HG03196 (cell line): ENCODE data around the gene SCTR.

Source experiments
- ATAC-seq: cut with Tn5 transposase; IDR thresholded peaks from one replicate; pipeline ENCODE4 v1.9.1; 2021; ENCODE audit not compliant: unreplicated experiment

The SCTR gene

DNA sequence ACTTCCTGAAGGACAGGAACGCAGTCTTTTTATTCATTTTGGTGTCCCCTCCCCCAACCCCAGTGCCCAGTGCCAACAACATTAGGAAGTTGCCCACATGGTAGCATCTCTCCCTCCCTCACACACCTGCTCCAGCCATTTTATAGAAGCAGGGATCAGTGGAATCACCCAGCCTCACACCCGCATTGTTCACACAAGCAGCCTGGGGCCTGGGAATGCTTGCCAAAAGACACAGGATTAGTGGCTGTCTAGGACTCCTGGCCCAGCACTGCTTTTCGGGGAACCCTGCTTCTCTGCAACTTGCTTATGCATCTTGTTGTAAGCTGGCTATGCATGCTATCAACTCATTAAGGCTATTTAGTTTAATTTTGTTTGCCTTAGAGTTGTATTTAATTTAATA, 74.8 kb downstream of the SCTR start:
- no peak for ATAC-seq

DNA sequence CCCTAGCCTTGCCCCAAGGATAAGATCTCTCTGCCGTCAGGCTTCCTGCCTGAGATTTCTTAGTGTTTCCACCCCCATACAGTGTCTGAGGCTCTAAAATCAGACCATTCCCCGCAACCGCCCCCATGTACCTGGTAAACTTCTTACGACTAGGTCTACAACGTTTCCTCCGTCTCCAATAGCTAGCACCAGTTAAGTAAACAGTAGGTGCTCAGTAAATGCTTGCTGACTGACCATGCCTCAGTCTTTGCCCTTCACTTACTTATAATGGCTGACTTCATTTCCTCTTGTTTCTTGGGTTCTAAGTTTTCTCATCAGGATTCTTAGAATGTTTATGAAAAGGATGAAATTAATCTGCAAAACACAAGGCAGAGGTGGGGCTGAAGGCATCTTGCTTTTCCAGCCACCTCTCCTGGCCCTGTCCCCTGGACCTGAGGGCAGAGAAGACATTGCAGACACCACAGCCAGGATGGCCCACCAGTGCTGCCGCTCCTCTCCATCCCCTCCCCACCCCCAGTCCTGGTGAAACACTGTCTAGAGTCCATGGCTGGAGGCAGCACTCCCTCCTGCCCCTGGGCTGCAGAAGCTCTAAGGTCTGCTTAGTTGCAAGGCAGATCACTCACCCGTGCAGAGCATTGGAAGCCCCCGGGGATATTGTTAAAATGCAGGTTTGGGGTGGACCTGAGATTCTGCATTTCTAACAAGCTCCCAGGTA, 75.7 kb downstream of the SCTR start:
- ATAC-seq: no peak

DNA sequence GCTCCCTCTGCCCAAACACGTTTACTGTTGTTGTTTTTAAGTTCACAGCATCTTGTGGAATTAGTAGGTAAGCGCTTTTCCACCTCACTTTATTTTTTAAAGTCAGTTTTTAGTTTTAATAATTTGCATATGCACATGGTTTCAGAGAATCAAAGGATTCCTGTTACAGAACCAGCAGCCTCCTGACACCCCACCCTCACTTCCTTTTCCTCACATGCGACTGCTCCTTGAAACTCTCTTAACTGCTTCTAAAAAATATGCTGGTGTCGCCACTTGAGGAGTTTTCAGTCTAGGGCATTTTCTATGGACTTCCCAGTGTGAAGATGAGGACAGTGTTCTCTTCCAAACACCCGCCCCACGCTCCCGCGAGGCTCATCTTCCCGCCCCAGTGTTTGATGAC, 78.2 kb downstream of the SCTR start:
- ATAC-seq: no peak

DNA sequence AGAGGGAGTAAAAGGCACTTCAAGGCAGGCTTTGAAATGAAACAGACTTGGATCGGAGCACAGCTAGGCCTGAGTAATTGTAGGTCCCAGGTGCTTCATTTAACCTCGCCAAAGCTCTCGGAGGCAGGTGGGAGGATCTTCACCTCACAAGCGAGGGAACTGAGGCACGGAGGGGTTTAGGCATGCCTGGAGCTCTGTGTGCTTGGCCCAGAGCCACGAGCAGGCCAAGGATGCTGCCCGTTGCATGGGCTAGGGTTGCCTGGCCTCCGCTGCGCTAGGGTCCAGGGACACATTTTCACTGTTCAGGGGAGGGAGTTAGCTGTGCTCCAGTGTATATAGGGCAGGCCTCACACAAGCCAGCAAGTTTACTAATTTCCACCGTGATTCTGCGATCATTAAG, 81.4 kb downstream of the SCTR start:
- ATAC-seq: no peak

DNA sequence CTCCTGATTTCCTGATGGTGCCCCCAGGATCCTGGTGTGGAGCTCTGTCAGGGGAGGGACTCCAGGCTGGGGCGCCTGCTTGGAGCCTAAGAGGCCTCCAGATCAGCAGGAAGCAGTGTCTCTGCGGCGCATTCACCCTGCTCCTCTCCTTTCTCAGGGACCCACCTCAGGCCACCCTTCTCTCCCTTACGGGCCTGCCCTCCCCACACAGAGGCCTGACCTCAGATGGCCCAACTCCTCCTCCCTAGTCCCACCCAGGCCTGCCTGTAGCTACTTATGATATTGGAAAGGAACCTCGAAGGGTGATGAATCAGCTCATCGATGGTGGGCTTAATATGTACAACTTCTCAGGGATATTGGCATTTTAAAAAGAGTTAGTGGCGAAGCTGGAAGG, 82.1 kb downstream of the SCTR start:
- ATAC-seq: no peak

DNA sequence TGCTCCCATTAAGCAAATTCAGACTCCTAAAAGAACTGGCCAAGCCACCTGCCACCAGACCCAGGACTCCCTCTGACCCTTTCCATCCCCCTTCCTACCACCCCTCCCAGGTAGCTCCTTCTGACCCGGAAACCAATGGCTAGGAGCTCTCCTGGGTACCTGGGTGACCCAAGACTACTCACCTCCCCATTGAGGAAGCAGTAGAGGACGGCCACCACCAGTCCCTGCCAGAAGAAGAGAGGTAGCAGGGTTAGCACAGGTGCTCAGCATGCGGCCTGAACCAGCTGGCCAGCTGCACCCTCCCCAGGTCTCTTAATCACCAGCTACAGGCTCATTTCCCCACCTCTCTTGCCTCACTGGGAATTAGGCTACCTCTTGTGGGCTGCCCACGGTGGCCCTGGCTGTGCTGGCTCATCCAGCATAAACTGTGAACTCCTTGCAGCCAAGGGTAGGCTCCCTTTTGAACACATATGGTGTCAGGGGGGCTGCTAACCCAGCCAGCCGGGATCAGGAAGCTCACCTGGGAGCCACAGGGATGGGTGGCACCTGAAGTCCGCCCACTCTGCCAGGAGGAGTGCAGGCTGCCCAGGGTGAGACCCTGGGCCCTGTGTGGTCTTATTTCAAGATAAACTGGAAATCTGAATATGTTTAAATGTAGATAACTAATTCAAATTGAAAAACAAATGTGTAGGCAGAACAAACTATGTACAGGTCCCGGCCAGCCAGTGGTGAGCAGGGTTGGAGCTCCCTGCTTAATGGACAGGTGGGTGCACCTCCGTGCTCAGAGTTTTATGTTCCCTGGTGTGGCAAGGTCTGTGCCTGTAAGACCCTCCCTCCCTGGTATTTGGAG, 82.7 kb downstream of the SCTR start:
- no peak for ATAC-seq

DNA sequence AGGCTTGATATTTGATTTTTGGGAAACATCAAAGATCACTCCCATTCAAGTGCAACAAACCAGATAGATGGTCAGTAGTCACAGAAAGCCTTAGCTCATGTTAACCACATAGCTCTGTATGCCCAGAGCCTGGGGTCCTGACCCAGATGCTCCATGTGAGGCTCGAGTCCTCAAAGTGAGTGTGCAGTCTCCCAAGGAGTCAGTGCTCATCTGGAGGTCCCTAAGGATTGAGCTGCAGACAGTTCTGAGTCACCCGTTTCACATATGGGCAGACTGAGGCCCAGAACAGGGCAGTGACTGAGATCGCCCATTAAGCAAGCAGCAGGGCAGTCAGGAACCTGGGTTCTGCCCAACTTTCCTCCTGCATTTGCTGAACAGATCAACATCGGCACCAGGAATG, 83.4 kb downstream of the SCTR start:
- no peak for ATAC-seq

DNA sequence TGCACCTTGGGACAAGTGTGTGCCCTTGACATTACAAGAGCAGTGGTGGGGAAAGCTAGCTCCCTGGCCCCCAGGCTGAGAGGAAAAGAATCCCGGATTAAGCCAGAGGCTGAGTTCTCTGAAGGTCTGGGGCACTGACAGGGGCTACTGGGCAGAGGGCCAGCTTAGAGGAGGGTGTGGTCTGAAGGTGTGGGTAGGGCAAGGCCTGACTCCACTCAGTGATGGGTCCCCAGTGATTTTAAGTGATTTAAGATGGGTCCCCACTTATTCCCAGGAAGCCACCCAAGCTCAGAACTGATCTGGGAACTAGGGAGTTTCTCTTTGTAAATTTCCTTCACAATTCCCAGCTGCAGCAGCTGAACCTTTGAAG, 83.8 kb downstream of the SCTR start:
- ATAC-seq: no peak

DNA sequence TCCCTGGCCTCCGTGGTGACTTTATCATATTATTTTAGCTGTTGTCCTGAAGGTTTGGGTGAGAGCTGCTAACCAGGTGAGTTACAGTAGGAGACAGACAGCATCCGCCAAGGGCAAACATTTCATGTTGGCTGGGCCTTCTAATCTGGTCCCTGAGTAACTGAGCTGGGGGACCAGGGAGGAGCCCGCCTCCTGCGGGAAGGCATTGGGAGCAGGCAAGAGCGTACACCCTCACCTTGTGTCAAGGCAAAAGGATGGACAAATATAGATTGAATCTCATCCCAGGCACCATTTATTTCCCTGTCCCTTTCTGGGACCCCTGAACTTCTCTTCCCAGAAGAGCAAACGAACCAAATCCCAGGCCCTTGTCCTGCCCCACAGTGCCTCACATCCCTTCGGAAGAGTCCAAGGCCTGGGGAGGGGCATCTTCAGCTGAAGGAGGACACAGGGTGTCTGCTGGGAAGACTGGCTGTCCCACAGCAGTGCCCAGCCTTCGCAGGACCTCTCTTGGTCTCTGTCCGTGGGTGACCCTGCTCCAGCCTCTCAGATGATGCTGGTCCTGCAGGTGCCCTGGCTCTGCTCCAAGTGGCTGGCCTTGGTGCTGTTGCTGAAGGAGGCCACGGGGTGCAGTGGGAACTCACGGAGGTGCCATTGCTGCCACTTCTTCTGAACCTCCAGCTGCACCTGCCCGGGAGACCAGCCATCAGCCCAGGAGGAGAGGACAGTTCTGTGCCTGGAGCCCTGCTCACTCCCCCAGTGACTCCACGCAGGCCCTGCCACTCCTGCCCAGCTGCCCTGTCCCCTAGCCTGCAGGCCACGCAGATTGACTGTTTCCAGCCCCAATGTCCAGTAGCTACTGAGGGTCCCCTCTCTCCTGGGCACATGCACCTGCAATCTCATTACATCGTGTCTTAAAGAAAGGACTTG, 84.4 kb downstream of the SCTR start:
- ATAC-seq: no peak

DNA sequence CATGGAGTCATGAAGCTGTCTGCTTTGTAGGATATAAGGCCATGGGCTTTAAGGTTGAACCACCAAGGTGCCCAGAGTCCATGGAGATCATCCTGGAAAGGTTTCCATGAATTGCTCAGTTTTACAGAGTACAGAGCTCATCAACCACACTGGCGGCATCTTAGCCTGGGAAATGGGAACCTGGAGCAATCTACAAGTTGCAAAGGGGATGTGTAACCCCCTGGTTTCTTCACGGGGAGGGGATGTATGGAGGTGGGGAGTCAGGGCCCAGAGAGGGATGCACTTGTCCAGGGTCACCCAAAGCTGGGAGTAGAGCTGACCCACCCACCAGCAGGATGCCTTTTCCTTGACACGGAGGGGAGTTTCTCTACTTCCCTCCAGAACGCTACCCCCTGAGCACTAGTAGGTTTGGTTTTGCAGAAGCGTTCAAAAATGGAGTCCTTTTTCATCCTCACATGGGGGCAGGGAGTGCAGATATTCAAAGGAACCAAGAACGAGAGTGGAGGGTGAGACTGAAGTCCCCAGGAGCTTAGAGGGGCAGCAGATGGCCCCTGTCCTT, 85.5 kb downstream of the SCTR start:
- no peak for ATAC-seq

DNA sequence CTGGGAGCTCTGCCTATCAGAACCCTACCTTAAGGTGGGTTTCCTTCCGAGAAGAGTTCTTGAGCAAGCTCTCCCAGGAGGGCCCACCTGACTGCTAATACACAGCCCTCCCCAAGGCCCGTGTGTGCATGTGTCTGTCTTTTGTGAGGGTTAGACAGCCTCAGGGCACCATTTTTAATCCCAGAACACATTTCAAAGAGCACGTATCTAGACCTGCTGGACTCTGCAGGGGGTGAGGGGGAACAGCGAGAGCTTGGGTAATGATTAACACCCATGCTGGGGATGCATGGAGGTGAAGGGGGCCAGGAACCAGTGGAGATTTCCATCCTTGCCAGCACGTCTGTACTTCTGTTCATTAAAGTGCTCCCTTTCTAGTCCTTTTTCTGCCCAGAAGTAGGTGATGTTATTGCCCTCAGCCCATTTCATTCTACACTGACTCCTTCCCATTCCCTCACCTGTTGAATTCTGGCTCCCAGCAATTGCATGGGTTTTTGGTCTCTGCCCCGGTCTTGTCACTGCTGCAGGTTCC, 86.1 kb downstream of the SCTR start:
- ATAC-seq: no peak

DNA sequence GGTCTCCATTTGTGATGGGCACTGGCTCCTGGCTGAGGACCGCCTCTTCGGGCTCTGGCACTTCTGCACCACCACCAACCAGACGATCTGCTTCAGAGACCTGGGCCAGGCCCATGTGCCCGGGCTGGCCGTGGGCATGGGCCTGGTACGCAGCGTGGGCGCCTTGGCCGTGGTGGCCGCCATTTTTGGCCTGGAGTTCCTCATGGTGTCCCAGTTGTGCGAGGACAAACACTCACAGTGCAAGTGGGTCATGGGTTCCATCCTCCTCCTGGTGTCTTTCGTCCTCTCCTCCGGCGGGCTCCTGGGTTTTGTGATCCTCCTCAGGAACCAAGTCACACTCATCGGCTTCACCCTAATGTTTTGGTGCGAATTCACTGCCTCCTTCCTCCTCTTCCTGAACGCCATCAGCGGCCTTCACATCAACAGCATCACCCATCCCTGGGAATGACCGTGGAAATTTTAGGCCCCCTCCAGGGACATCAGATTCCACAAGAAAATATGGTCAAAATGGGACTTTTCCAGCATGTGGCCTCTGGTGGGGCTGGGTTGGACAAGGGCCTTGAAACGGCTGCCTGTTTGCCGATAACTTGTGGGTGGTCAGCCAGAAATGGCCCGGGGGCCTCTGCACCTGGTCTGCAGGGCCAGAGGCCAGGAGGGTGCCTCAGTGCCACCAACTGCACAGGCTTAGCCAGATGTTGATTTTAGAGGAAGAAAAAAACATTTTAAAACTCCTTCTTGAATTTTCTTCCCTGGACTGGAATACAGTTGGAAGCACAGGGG, 87.1 kb downstream of the SCTR start:
- ATAC-seq: no peak

DNA sequence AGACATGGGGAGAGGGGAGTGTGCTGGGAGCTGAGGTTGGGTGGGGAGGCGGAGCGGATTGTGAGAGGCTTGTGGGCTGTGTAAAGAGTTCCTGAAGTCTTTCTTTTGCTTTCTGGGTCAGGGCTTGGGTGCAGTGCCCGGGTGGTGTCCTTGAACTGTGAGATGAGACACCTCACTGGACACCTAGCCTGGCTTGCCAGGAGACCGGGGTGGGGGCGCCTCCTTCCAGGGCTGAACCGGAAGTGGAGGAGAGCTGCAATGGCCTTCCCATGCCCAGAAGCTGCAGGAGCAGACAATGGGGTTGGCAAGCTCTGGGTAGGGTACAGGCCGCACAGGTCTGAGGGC, 88.4 kb downstream of the SCTR start:
- no peak for ATAC-seq

DNA sequence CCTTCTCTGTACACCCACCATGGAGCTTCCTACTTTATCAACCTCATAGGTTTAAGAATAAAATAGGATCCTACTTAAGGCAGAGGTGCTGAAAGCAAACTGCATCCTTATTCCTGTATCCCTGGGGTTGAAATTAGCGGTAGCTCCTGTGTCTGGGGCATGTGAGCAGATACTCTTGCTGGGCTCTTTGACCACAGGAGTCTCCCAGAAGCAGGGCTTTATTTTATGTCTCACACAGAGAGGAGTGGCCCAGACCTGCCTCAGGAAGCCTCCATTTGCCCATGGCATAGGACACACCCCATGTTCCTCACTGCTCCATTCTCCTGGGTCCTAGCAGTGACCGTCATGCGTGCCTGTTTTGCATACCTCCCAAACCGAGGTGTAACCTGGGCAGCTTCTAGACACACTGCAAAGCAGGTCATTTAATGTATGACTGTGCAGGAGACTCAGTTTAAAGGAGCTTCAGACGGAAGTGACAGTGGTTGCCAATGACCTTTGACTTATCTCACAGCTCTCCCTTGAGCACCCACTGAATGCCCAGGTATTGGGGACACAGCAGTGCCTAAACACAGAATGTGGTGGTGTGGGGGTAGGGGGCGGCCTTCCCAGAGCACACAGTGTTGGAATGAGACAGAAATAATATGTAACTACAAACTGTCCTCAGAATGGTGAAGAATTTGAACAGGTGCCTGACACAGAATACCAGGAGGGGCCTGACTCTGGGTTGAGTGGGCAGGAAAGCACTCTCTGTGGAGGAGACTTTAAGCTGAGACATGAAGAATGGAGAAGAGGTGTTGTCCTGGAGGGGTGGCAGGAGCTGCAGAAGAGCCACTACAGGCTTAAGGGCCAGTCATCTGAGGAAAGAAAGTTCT, 89.0 kb downstream of the SCTR start:
- no peak for ATAC-seq

DNA sequence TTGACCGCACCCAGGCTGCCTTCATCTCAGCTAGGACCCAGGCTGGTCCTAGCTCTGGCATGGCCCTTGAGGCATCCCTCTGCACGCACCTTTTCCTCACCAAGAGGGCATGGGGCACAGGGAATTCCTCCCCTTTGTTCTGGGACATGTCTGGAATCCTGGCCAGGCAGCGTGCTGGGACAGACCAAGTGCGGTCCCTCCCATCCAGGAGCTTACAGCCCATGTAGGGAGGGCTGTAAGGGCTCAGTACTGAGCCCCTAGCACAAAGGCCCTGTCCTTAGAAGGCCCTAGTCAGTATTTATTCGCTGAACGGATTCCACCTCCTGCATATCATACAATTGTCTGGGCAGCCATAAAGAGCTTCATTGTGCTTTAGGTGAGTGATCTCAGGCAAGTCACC, 89.6 kb downstream of the SCTR start:
- ATAC-seq: no peak

DNA sequence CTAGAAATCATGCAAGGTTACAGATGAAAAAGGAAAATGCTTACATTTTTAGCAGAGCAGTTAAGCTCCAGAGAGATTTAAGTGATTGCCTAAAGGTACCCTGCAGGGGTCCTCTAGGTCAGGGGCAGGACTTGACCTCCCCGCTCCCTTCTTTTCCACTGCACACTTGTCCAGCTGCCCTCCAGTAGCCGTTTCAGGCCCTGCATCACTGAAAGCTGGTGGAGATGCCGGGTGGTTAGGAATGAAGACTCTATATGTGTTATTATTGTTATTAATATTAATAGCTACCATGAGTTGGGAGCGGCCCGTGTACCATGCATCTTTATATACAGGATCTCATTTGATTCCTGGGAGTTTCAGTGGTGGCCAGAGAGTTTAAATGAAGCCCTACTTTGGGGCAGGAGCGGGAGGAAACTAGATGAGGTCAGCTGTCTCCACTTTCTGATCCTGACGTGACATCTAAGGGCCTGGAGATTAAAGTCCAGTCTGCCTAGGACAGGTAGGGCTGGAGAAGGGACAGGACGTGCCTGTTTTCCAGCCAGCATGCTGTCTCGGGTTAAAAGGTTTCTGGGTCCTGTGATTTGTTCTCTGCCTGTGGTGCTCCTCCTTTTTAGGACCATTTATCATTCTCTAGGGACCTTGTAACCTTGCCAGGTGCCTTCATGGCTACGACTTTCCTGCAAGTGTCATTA, 90.5 kb downstream of the SCTR start:
- ATAC-seq: no peak

DNA sequence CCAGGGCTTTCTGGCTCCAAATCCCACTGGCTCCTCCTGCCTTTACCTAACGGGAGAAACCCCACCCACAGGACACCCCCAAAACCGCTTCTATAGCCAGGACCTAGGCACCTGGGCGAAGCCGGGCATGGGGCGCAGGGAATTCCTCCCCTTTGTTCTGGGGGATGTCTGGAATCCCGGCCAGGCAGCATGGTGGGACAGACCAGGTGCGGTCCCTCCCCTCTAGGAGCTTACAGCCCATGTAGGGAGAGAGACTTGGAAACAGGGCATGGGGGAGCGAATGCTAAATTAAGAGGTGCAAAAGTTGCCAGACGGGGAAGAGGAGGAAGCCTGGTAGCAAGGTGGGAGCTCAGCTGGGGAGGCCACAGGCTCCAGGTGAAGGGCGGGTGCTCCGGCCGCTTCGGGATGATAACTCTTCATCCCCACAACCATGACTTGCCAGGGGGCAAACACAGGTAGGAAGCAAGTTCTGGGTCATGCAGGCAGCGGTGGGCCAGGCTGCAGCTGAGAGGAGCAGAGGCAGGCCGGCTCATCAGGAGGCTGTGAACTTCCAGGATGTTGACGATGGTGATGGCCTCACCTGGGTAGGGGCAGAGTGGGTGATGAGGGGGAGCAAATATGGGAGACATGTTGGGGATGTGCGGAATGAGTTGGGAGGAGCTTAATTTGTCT, 91.3 kb downstream of the SCTR start:
- ATAC-seq: no peak
